ENCODE results near the gene HAPLN2. TPM values are rescaled to one million over a fixed set of nuclear protein-coding genes. Genes with fewer than 3 reads are reported as not detected.
"Not testable (repeated sequence)": the region's sequence is repeated elsewhere in the genome, so short reads cannot be mapped to it uniquely, and the experiment has no call there.

Gene HAPLN2
- total RNA-seq, 1 donor from 2014 or later = 5.5 TPM

- intact Hi-C loops (cut with DNase I) = no loop called here
Observed at GRCh38 chr1:156590326-156591180, 28.7 kb upstream of the HAPLN2 start.

GRCh38 chr1:156591181-156591431 lies 28.1 kb upstream of the HAPLN2 start:
- intact Hi-C loops (cut with DNase I) = no loop called here
- DNase-seq (ENCODE audit: low spot score) = no peak
- no peak for ATAC-seq

More at GRCh38 chr1:156590326-156591180, 28.7 kb upstream of the HAPLN2 start:
- ATAC-seq (no peak), DNase-seq (ENCODE audit: low spot score) (no peak)

- ATAC-seq = peak; percentile 96
- peak; percentile 86 for DNase-seq (ENCODE audit: low spot score)
- intact Hi-C loops (cut with DNase I) = no loop called here
Observed at GRCh38 chr1:156591432-156592157, 27.6 kb upstream of the HAPLN2 start, which contains the start of gene NAXE. NAXE (plus strand) TSS chr1:156591776; CDS start chr1:156591805, 29 bp downstream.

GRCh38 chr1:156592158-156592909 lies 26.9 kb upstream of the HAPLN2 start:
- DNase-seq (ENCODE audit: low spot score) (no peak), ATAC-seq (peak; percentile 22)
- intact Hi-C loops (cut with DNase I) = no loop called here

- ATAC-seq (no peak), DNase-seq (ENCODE audit: low spot score) (no peak)
- intact Hi-C loops (cut with DNase I) = no loop called here
Observed at GRCh38 chr1:156592910-156593660, 26.1 kb upstream of the HAPLN2 start.

- DNase-seq (ENCODE audit: low spot score) = no peak
- no peak for ATAC-seq
- intact Hi-C loops (cut with DNase I) = no loop called here
Observed at GRCh38 chr1:156593661-156593989, 25.6 kb upstream of the HAPLN2 start.

- intact Hi-C loops (cut with DNase I) = no loop called here
Observed at GRCh38 chr1:156594190-156594589, 25.0 kb upstream of the HAPLN2 start.

GRCh38 chr1:156595016-156595415 lies 24.2 kb upstream of the HAPLN2 start:
- intact Hi-C loops (cut with DNase I) = no loop called here
- ATAC-seq = no peak
- no peak for DNase-seq (ENCODE audit: low spot score)

More at GRCh38 chr1:156594190-156594589, 25.0 kb upstream of the HAPLN2 start:
- DNase-seq (ENCODE audit: low spot score) (no peak), ATAC-seq (no peak)

GRCh38 chr1:156596426-156596825 lies 22.8 kb upstream of the HAPLN2 start:
- no peak for ATAC-seq
- DNase-seq (ENCODE audit: low spot score) = no peak
- intact Hi-C loops (cut with DNase I) = no loop called here

- intact Hi-C loops (cut with DNase I) = no loop called here
- no peak for ATAC-seq
- DNase-seq (ENCODE audit: low spot score) = no peak
Observed at GRCh38 chr1:156598125-156598524, 21.1 kb upstream of the HAPLN2 start.

- no peak for DNase-seq (ENCODE audit: low spot score)
- ATAC-seq = no peak
- intact Hi-C loops (cut with DNase I) = no loop called here
Observed at GRCh38 chr1:156598731-156599432, 20.3 kb upstream of the HAPLN2 start.

- intact Hi-C loops (cut with DNase I) = loop anchor here (10.0 kb wide), 1 partner anchor 215 kb away; no protein-coding TSS in a partner anchor
- DNase-seq (ENCODE audit: low spot score) = no peak
- ATAC-seq = no peak
Observed at GRCh38 chr1:156599811-156600210, 19.4 kb upstream of the HAPLN2 start.

GRCh38 chr1:156600733-156601121 lies 18.5 kb upstream of the HAPLN2 start:
- ATAC-seq = no peak
- no peak for DNase-seq (ENCODE audit: low spot score)
- intact Hi-C loops (cut with DNase I) = loop anchor here (10.0 kb wide), 1 partner anchor 216 kb away; no protein-coding TSS in a partner anchor

GRCh38 chr1:156601122-156601830 lies 17.9 kb upstream of the HAPLN2 start, which contains the start of gene GPATCH4:
GPATCH4 (minus strand) TSS chr1:156601479.
- ATAC-seq (peak; percentile 95), DNase-seq (ENCODE audit: low spot score) (peak; percentile 85)
- intact Hi-C loops (cut with DNase I) = loop anchor here (10.0 kb wide), 1 partner anchor 216 kb away; no protein-coding TSS in a partner anchor

- peak; percentile 2 for ATAC-seq
Observed at GRCh38 chr1:156601892-156602291, 17.3 kb upstream of the HAPLN2 start.

GRCh38 chr1:156602557-156602993 lies 16.6 kb upstream of the HAPLN2 start:
- ATAC-seq (no peak), DNase-seq (ENCODE audit: low spot score) (no peak)
- intact Hi-C loops (cut with DNase I) = loop anchor here (10.0 kb wide), 1 partner anchor 218 kb away; no protein-coding TSS in a partner anchor

More at GRCh38 chr1:156601892-156602291, 17.3 kb upstream of the HAPLN2 start:
- no peak for DNase-seq (ENCODE audit: low spot score)
- intact Hi-C loops (cut with DNase I) = loop anchor here (10.0 kb wide), 1 partner anchor 217 kb away; no protein-coding TSS in a partner anchor

GRCh38 chr1:156607344-156607743 lies 11.9 kb upstream of the HAPLN2 start:
- intact Hi-C loops (cut with DNase I) = loop anchor here (10.0 kb wide), 1 partner anchor 223 kb away; no protein-coding TSS in a partner anchor
- ATAC-seq; DNase-seq (ENCODE audit: low spot score): not testable (repeated sequence)
